Fibroblast of mammary gland (primary cell): ENCODE data around the gene HIRIP3.

Source experiments
- DNase-seq: peaks from one replicate; pipeline ENCODE4 v3.0.0-alpha.2; 2010; ENCODE audit warnings: low read depth
- H3K4me3 ChIP-seq: 2 replicates; pipeline ENCODE4 v1.5.1; 2011; ENCODE audit warnings: low read depth, mild to moderate bottlenecking, low read length, moderate library complexity; ENCODE audit not compliant: control insufficient read depth
- CTCF ChIP-seq: conservative IDR thresholded peaks from 2 replicates; pipeline ENCODE4 v1.5.1; 2011; ENCODE audit warnings: low read depth, low read length, inconsistent platforms; ENCODE audit not compliant: control insufficient read depth, insufficient read depth

Gene HIRIP3

GRCh38 chr16:29990883-29991570 lies 4.4 kb downstream of the HIRIP3 start:
- DNase-seq = no peak
- TF ChIP-seq CTCF = no peak
- H3K4me3 ChIP-seq = no peak overlapping the region

- no peak for TF ChIP-seq CTCF
- H3K4me3 ChIP-seq = no peak overlapping the region
- DNase-seq = no peak
Observed at GRCh38 chr16:29990034-29990433, 5.4 kb downstream of the HIRIP3 start.

DNA sequence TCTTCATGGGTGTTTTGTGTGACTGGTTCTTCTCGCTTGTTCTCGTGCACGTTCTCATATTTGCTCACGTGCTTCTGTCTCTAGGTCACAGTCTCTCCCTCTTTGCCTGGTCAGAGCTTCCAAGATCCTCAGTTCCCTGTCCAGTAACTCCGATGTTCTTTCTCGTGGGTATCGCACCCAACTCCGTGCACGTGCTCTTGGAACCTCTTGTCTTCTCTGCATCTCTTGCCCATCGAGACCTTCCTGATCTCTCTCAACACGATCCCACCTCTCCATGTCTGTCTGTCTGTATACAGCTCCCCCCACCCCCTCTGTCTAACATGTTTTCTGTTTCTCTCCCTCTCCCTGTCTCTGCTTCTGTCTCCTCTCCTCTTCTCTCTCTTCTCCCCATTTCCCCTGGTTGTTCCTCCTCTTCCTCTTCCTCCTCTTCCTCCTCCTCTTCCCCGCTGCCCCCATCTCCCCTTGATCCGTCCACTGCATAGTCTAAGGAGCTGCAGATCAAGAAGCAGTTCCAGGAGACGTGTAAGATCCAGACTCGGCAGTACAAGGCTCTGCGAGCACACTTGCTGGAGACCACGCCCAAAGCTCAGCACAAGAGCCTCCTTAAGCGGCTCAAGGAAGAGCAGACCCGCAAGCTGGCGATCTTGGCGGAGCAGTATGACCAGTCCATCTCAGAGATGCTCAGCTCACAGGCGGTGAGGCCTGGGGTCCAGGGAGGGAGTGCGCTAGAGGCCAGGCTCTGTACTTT lies 6.1 kb downstream of the HIRIP3 start:
- TF ChIP-seq CTCF = no peak

GRCh38 chr16:29988346-29989075 lies 6.9 kb downstream of the HIRIP3 start:
- no peak overlapping the region for H3K4me3 ChIP-seq
- no peak for DNase-seq
- TF ChIP-seq CTCF = no peak

More for the DNA sequence above, 6.1 kb downstream of the HIRIP3 start:
- DNase-seq = no peak
- H3K4me3 ChIP-seq = no peak overlapping the region

DNA sequence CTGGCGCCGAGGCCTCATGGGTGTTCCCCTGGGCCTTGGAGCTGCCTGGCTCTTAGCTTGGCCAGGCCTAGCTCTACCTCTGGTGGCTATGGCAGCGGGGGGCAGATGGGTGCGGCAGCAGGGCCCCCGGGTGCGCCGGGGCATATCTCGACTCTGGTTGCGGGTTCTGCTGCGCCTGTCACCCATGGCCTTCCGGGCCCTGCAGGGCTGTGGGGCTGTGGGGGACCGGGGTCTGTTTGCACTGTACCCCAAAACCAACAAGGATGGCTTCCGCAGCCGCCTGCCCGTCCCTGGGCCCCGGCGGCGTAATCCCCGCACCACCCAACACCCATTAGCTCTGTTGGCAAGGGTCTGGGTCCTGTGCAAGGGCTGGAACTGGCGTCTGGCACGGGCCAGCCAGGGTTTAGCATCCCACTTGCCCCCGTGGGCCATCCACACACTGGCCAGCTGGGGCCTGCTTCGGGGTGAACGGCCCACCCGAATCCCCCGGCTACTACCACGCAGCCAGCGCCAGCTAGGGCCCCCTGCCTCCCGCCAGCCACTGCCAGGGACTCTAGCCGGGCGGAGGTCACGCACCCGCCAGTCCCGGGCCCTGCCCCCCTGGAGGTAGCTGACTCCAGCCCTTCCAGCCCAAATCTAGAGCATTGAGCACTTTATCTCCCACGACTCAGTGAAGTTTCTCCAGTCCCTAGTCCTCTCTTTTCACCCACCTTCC lies 7.9 kb downstream of the HIRIP3 start:
- no peak for TF ChIP-seq CTCF
- no peak overlapping the region for H3K4me3 ChIP-seq

GRCh38 chr16:29986931-29987330 lies 8.5 kb downstream of the HIRIP3 start:
- DNase-seq = no peak
- TF ChIP-seq CTCF = no peak
- no peak overlapping the region for H3K4me3 ChIP-seq

More for the DNA sequence above, 7.9 kb downstream of the HIRIP3 start:
- no peak for DNase-seq
